Choroid plexus epithelial cell (primary cell): ENCODE data around the gene ZSCAN16.

ENCODE experiments used
- DNase-seq: peaks from one replicate; pipeline ENCODE4 v3.0.0-alpha.2; 2010; ENCODE audit warnings: low read depth
- H3K4me3 ChIP-seq: 2 replicates; pipeline ENCODE4 v1.5.1; 2011; ENCODE audit warnings: low read depth, mild to moderate bottlenecking, control low read depth, low read length, moderate library complexity
- CTCF ChIP-seq: conservative IDR thresholded peaks from 2 replicates; pipeline ENCODE4 v1.5.1; 2011; ENCODE audit warnings: low read depth, mild to moderate bottlenecking, control low read depth, inconsistent platforms, low read length, moderate library complexity

Gene ZSCAN16

GRCh38 chr6:28140616-28141015 lies 16.2 kb downstream of the ZSCAN16 start:
- no peak overlapping the region for H3K4me3 ChIP-seq
- no peak for TF ChIP-seq CTCF
- DNase-seq, result no peak

GRCh38 chr6:28141500-28142329 lies 17.3 kb downstream of the ZSCAN16 start, which contains the start of gene ZKSCAN8:
Gene ZKSCAN8, plus strand, starts transcription at chr6:28141883. Its CDS starts 6,525 bp downstream, at chr6:28148408.
- peak; percentile 89 for DNase-seq
- H3K4me3 ChIP-seq, result peak within 1 kb of the TSS; percentile 89
- peak; percentile 20 for TF ChIP-seq CTCF

- peak; percentile 17 for DNase-seq
- H3K4me3 ChIP-seq, result peak overlapping the region; percentile 89
- no peak for TF ChIP-seq CTCF
Observed at GRCh38 chr6:28142446-28142845, 18.0 kb downstream of the ZSCAN16 start.

GRCh38 chr6:28145231-28145630 lies 20.8 kb downstream of the ZSCAN16 start:
- TF ChIP-seq CTCF, result no peak
- H3K4me3 ChIP-seq, result no peak overlapping the region
- peak; percentile 32 for DNase-seq

- H3K4me3 ChIP-seq, result no peak overlapping the region
- no peak for TF ChIP-seq CTCF
- DNase-seq, result no peak
Observed at GRCh38 chr6:28152531-28152930, 28.1 kb downstream of the ZSCAN16 start.

GRCh38 chr6:28153546-28153945 lies 29.1 kb downstream of the ZSCAN16 start:
- no peak for DNase-seq
- H3K4me3 ChIP-seq, result no peak overlapping the region
- TF ChIP-seq CTCF, result no peak

- H3K4me3 ChIP-seq, result no peak overlapping the region
- DNase-seq, result no peak
- TF ChIP-seq CTCF, result no peak
Observed at GRCh38 chr6:28154357-28154756, 29.9 kb downstream of the ZSCAN16 start.
